HG02943 (cell line): ENCODE results near the gene AGAP1.

Source experiments
- ATAC-seq: cut with Tn5 transposase; IDR thresholded peaks from one replicate; pipeline ENCODE4 v1.9.1; 2021; ENCODE audit warnings: mild to moderate bottlenecking, low read depth, moderate library complexity; ENCODE audit not compliant: unreplicated experiment

The AGAP1 gene

GRCh38 chr2:235820571-235820970, 326.7 kb downstream of the AGAP1 start:
- ATAC-seq = no peak

GRCh38 chr2:235824331-235824730, 330.5 kb downstream of the AGAP1 start:
- no peak for ATAC-seq

GRCh38 chr2:235825946-235826345, 332.1 kb downstream of the AGAP1 start:
- ATAC-seq = no peak

- ATAC-seq = no peak
Observed at GRCh38 chr2:235826826-235827225, 333.0 kb downstream of the AGAP1 start.

- ATAC-seq = no peak
Observed at GRCh38 chr2:235827585-235827992, 333.7 kb downstream of the AGAP1 start.

- no peak for ATAC-seq
Observed at GRCh38 chr2:235829726-235830125, 335.9 kb downstream of the AGAP1 start.

- no peak for ATAC-seq
Observed at GRCh38 chr2:235831755-235832154, 337.9 kb downstream of the AGAP1 start.

- ATAC-seq = no peak
Observed at GRCh38 chr2:235832941-235833340, 339.1 kb downstream of the AGAP1 start.

- no peak for ATAC-seq
Observed at GRCh38 chr2:235833971-235834620, 340.3 kb downstream of the AGAP1 start.

- no peak for ATAC-seq
Observed at GRCh38 chr2:235834781-235835180, 340.9 kb downstream of the AGAP1 start.

- ATAC-seq = no peak
Observed at GRCh38 chr2:235835810-235836209, 342.0 kb downstream of the AGAP1 start.

- no peak for ATAC-seq
Observed at GRCh38 chr2:235836491-235836911, 342.7 kb downstream of the AGAP1 start.

- ATAC-seq = no peak
Observed at GRCh38 chr2:235839226-235839625, 345.4 kb downstream of the AGAP1 start.

GRCh38 chr2:235839974-235840373, 346.1 kb downstream of the AGAP1 start:
- no peak for ATAC-seq

- ATAC-seq = no peak
Observed at GRCh38 chr2:235841863-235842262, 348.0 kb downstream of the AGAP1 start.

GRCh38 chr2:235842941-235843340, 349.1 kb downstream of the AGAP1 start:
- no peak for ATAC-seq

- no peak for ATAC-seq
Observed at GRCh38 chr2:235843591-235844395, 349.9 kb downstream of the AGAP1 start.

GRCh38 chr2:235844561-235844960, 350.7 kb downstream of the AGAP1 start:
- no peak for ATAC-seq

GRCh38 chr2:235845245-235845644, 351.4 kb downstream of the AGAP1 start:
- no peak for ATAC-seq

GRCh38 chr2:235847576-235847975, 353.7 kb downstream of the AGAP1 start:
- ATAC-seq = no peak

- ATAC-seq = no peak
Observed at GRCh38 chr2:235848055-235848454, 354.2 kb downstream of the AGAP1 start.

GRCh38 chr2:235848946-235849345, 355.1 kb downstream of the AGAP1 start:
- ATAC-seq = no peak
